OCI-M1 (cell line): ENCODE measurements around the gene CYP26A1.
"Not testable (repeated sequence)": the region's sequence is repeated elsewhere in the genome, so short reads cannot be mapped to it uniquely, and the experiment has no call there.

Experiments
- DNase-seq: peaks from one replicate; lab custom pipeline; 2025; lab: John Stamatoyannopoulos, UW

Gene CYP26A1

GRCh38 chr10:93080350-93081046 lies 6.8 kb downstream of the CYP26A1 start:
- peak; percentile 61 for DNase-seq

DNA sequence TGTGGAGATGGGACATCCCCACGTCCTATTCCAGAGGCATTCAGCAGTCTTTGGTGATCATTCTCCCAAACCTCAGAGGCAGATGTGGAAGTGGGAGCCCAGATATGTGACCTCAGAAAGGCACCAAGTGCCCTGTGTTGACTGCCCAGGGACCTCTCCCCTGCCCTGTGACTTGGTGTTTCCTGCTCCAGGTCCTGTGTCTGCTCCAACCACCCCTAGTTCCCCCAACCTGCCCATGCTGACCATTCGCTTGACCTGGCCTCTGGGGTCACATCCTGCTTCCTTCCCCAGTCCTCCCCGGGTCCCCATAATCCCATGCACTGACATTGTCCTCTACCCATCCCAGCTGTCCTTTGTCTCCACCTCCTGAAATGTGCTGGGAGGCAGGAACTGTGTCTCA lies 7.6 kb downstream of the CYP26A1 start:
- DNase-seq = no peak

GRCh38 chr10:93081834-93082233 lies 8.1 kb downstream of the CYP26A1 start:
- DNase-seq = no peak

- no peak for DNase-seq
Measured at GRCh38 chr10:93083743-93084539, 10.2 kb downstream of the CYP26A1 start.

- DNase-seq = no peak
Measured at GRCh38 chr10:93085272-93085859, 11.7 kb downstream of the CYP26A1 start.

DNA sequence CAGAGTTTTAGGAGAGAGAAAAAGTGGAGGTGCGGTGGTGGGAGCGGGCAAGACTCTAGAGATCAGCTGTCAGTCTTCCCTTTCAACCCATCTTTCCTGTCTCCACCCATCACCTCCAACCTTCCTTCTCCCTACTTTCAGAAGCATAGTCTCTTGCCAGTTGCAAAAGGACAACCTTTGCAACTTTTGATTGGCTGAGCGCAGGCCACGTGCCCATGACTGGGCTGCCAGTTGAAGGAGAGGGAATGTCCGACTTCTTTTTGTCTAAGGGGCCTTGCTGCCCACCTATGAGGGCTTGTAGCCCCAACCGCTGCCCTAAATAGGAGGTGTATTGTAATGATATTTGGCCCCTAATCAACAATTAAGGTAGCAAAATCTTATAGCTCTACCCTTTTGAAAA lies 12.6 kb downstream of the CYP26A1 start:
- no peak for DNase-seq

DNA sequence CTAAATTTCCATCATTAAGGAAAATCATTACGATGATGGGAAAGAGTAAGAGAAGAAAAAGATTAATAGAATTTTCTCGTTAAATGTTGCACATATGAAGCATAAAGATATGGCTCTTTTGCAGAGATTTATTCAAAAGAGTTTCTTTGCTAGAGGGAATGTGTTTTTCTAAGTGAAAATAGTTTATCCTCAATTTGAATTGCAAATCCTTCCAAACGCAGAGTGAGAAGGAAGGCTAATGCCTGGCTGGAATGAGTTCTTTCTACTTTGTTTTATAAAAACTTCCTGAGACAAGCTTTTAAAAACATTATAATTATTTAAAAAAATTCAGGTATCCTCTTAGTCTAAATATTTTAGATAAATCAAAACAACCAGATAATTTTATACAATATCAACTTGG lies 14.2 kb downstream of the CYP26A1 start:
- DNase-seq = no peak

DNA sequence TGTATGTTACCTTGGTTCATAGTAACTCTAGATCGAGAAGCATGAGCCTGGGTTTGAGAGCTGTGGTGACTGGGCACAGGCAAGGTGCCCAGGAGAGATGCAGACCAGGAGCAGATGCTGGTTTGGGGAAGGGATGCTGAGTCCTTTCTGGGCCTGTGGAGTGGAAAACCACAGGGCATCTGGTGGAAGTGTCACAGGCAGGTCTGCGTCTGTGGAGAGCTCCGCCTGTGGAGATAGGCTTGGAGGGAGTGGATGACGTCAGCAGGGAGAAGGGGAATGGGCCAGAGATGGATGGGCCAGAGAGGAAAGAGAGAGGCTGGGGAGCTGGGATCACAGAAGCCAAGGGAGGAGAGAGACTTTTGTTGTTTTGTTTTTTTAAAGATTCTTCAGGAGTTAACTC lies 14.8 kb downstream of the CYP26A1 start:
- DNase-seq = no peak

- DNase-seq = no peak
Measured at GRCh38 chr10:93090619-93091018, 16.9 kb downstream of the CYP26A1 start.

GRCh38 chr10:93091960-93092359 lies 18.3 kb downstream of the CYP26A1 start:
- no peak for DNase-seq

DNA sequence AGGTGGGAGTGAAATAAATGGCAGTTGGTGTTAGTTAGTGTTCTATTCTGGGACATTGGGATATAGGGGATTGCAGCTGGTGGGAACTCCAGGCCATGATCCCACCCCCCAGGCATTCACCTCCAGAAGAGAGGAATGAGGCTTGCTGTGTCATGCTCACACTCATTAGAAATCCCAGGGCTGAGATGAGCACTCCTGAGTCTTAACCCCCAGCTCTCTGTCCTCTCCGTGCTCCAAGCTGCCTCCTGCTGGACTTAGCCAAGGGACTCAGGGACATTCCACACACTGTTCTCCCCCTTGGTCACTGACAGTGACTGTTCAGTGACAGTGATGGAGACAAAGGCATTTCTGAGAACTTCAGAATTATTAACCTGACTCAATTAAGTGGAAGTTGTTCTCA lies 21.5 kb downstream of the CYP26A1 start:
- DNase-seq = no peak

DNA sequence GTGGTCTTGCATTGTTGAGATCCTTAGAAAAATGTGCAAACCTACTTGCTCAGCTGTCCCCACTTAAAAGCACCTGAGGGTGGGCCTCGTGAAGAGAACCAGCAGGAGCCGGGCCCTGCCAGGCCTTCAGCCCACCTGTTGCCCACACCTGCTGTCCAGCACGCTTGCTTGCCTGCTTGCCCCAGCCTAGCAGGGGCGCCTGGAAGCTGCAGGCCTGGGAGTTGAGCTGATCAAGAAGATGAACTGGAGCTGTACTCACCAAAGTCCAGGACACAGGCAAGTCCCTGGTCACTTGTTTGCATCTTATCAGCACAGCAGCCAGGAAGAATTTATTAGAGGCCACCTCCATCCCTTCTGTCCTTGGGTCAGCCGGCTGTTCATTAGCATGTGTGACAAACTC lies 23.2 kb downstream of the CYP26A1 start:
- DNase-seq = no peak

- DNase-seq = no peak
Measured at GRCh38 chr10:93097386-93097785, 23.7 kb downstream of the CYP26A1 start.

DNA sequence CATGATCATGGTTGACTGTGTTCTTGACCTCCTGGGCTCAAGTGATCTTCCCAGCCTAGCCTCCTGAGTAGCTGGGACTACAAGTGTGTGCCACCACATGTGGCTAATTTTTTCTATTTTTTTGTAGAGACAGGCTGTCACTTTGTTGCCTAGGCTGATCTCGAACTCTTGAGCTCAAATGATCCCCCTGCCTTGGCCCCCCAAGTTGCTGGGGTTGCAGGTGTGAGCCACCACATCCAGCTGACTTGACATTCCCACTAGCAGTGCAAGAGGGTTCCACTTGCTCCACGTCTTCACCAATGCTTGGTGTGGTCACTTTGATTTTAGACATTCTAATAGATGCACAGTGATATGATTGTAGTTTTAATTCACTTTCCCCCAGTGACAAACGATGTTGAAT lies 25.1 kb downstream of the CYP26A1 start:
- no peak for DNase-seq

DNA sequence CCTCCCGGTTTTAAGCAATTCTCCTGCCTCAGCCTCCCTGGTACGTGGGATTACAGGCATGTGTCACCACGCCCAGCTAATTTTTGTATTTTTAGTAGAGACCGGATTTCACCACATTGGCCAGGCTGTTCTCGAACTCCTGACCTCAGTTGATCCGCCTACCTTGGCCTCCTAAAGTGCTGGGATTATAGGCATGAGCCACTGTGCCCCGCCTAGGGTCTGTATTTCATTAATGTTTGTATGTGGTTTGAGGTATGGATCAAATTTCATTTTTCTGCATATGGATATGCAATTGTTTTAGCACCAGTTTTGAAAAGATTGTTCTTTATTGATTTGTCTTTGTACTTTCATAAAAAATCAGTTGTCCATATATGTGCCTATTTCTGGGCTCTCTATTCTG lies 26.0 kb downstream of the CYP26A1 start:
- DNase-seq = no peak

GRCh38 chr10:93101148-93101547 lies 27.5 kb downstream of the CYP26A1 start:
- not testable (repeated sequence) for DNase-seq

DNA sequence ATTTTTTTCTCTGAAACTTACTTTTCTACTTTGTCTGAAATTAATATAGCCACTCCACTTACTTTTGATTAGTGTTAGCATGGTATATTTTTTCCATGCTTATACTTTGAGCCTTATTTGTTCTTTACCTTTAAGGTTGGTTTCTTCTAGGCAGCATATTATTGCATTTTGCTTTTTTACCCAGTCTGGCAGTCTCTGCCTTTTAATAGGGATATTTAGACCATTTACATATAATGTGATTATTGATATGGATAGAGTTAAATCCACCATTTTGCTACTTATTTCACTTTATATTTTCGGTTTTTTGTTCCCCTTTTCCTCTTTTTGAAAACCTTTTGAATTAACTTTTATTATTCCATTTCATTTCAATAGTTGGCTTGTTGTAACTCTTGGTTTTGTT lies 30.3 kb downstream of the CYP26A1 start:
- DNase-seq = no peak

DNA sequence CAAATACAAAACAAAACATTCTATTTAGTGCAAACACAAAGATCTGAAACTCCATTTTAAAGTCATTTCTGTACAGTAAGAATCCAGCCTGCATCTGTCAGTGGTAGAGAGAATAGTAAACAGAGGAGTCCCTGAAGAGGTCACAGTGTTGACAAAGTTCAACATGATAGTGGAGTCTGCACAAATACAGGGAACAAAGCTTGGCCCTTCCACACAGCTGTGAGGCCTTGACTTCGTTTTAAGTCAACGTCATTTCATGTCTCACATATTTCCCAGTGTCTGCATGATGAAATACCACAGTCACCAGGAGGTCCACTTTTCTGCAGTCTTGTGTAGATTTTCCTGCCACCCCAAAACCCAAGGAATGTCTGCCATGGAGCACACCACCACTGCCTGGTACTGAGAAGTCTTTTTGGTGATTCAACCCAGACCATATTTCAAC lies 33.0 kb downstream of the CYP26A1 start:
- DNase-seq = no peak

DNA sequence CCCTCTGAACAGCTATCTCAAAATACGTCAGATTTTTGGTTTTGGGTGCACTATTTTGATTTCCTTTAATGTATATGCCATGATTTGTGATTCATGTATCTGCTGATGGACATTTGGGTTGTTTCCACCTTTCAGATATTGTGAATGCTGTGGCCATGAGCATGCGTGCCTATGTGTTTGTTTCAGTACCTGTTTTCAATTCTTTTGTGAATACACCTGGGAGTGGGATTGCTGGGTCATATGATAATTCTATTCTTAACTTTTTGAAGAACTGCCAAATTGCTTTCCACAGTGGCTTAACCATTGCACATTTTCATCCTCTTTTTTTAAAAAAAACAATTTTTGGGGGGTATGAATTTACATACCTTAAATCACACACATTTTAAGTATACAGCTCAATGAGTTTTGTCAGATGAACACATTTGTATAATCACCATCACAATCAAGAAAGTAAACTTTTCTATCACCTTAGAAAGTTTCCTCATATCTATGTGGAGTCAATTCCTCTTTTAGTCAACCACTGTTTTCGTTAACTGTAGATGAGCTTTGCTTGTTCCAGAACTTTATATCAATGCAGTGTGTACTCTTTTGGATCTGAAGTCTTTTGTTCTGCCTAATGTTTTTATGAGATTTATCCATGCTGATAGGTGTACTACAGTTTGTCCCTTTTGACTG lies 36.9 kb downstream of the CYP26A1 start:
- no peak for DNase-seq

- no peak for DNase-seq
Measured at GRCh38 chr10:93113042-93113441, 39.3 kb downstream of the CYP26A1 start.

DNA sequence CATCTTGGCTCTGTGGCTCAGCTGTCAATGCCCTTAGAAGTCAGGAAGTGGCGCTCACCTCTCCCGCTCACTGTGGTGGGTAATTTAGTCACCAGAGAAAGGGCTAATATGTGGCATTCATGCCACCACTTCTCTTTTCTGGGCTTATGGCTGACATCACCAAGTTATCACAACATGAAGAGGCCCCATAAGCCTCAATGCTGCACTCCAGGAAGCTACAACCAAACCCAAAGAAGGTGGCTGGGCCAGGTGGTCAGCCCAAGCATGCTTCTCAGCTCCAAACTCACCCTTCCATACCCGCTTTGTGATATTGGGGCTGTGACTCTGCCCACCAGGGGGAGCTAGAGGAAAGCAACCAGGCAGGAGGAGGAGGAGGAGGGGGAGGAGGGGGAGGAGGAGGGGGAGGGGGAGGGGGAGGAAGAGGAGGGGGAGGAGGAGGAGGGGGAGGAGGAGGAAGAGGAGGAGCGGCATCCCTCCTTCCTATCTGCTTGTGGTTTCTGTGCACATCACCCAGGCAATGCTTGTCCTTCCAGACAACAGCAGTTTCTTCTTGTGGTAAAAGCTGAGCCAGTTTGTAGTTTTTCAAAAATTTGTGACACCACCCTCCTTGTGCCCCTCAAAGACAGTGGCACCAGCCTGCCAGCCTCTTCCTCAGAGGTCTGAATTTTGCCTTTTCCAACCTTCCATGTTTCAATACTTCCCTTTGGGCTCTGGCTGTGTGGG lies 42.1 kb downstream of the CYP26A1 start:
- DNase-seq = peak; percentile 87

GRCh38 chr10:93121311-93121710 lies 47.6 kb downstream of the CYP26A1 start:
- DNase-seq = no peak
